ENCODE results near the gene HHAT. TPM values are rescaled to one million over a fixed set of nuclear protein-coding genes. Genes with fewer than 3 reads are reported as not detected.

Gene HHAT
- polyA plus RNA-seq, 1 experiment: 4.8 TPM

DNA sequence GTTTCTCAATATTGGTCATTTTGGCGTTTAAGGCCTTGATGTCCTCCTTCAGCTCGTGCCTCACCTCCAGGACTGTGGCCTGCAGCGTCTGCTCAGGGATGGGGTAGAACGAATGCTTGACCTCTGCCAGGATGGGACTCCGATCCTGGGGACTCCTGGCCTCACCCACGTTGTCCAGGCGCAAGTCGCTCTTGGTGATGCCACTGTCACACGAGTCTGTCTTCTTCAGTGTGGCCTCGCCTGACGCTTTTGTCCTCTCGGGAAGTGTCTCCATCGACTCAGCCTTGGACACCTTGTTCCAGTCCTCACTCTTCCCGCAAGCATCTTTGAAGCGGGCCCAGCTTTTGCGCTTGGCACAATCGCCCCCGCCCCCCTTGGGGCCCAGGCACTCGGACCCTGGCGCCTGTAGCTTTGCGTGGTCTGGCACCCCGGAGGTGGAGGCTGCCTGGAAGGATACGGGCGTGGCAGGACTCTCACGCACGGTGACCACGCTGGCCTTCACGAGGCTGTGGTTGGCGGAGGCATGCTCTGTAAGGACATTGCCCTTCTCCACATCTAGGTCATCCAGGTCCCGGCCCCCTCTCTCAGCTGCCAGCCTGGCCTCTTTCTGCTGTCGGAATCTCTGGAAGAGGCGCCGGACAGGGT lies 354.8 kb downstream of the HHAT start:
- TF ChIP-seq, protein P1, sequence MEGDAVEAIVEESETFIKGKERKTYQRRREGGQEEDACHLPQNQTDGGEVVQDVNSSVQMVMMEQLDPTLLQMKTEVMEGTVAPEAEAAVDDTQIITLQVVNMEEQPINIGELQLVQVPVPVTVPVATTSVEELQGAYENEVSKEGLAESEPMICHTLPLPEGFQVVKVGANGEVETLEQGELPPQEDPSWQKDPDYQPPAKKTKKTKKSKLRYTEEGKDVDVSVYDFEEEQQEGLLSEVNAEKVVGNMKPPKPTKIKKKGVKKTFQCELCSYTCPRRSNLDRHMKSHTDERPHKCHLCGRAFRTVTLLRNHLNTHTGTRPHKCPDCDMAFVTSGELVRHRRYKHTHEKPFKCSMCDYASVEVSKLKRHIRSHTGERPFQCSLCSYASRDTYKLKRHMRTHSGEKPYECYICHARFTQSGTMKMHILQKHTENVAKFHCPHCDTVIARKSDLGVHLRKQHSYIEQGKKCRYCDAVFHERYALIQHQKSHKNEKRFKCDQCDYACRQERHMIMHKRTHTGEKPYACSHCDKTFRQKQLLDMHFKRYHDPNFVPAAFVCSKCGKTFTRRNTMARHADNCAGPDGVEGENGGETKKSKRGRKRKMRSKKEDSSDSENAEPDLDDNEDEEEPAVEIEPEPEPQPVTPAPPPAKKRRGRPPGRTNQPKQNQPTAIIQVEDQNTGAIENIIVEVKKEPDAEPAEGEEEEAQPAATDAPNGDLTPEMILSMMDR (IDR thresholded peaks at IDR 0.05; ENCODE audit: low read depth, low read length): no peak
- ChIA-PET POLR2A (no interaction called here), CTCF (no interaction called here)
- Histone ChIP-seq H3K4me3 (ENCODE audit: low read depth, low read length) (no peak overlapping the region), H3K9me3 (ENCODE audit: control insufficient read depth, insufficient read depth, low read length) (no peaks in the 10 kb centered on the region), H3K27ac (ENCODE audit: low read depth, low read length) (no peak overlapping the region), H3K27me3 (ENCODE audit: control insufficient read depth, insufficient read depth, low read length) (no peaks in the 10 kb centered on the region)
- DNase-seq (ENCODE audit: low read depth, low spot score): no peak

DNA sequence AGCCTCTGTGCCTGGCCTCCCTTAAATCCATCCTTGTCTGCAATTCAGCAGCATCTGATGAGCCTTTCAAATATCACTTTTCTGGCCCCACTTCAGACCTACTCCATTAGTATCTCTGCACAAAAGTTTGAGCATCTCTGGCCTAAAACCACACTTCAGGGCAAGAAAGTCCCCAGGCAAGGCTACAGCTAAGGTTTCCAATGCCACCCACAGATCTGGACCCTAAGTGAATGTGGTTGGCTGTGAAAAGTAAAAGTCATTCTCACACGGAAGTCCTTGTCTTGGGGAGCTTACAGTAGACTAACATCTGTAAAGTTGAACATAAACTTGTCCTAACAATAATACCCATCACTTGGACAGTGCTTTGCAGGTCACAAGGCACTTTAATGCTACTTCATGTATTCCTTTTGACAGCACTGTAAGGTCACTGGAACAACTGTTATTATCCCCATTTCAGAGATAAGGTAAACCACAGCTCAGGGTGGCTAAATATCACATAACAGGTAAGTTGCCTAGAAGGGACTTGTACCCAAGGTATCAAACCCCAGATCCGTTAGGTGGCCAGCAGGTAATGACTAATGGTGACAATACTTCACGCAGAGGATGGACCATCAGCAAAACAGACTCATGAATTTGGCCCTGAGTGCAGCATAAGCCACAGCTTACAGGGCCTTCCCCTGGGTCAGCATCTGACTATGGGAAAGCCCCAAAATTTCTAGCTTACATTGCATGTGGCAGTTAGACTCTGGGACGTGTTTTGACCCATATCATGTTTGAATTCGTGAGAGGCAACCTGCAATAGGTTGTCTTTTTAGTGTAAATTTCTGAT lies 356.0 kb downstream of the HHAT start:
- ChIA-PET POLR2A (no interaction called here), CTCF (no interaction called here)
- Histone ChIP-seq H3K9me3 (ENCODE audit: control insufficient read depth, insufficient read depth, low read length) (no peaks in the 10 kb centered on the region), H3K4me3 (ENCODE audit: low read depth, low read length) (no peak overlapping the region), H3K27ac (ENCODE audit: low read depth, low read length) (no peak overlapping the region), H3K27me3 (ENCODE audit: control insufficient read depth, insufficient read depth, low read length) (no peaks in the 10 kb centered on the region)
- TF ChIP-seq, protein P1 (IDR thresholded peaks at IDR 0.05; ENCODE audit: low read depth, low read length): no peak
- DNase-seq (ENCODE audit: low read depth, low spot score): no peak

DNA sequence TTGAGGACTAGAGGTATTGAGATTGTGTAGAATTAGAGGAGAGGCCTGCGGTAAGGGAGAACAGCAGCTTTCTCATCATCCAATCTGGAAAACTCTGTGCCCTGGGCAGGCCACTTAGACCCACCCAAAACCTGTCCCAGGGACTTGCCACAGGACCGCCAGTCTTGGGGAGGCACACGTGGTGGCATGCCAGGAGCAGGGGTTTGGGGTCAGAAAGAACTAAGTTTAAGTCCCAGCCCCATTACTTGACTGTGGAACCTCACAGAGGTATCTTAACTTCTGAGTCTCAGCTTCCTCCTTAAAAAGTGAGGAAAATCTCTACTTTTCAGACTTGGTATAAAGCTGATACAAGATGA lies 356.6 kb downstream of the HHAT start:
- CTCF ChIA-PET: no interaction called here
- no peak overlapping the region for H3K27ac ChIP-seq (ENCODE audit: low read depth, low read length)
- H3K9me3 ChIP-seq (ENCODE audit: control insufficient read depth, insufficient read depth, low read length): no peaks in the 10 kb centered on the region
- H3K27me3 ChIP-seq (ENCODE audit: control insufficient read depth, insufficient read depth, low read length): no peaks in the 10 kb centered on the region
- H3K4me3 ChIP-seq (ENCODE audit: low read depth, low read length): no peak overlapping the region
- TF ChIP-seq, protein P1 (IDR thresholded peaks at IDR 0.05; ENCODE audit: low read depth, low read length): no peak
- no peak for DNase-seq (ENCODE audit: low read depth, low spot score)
- POLR2A ChIA-PET: no interaction called here

DNA sequence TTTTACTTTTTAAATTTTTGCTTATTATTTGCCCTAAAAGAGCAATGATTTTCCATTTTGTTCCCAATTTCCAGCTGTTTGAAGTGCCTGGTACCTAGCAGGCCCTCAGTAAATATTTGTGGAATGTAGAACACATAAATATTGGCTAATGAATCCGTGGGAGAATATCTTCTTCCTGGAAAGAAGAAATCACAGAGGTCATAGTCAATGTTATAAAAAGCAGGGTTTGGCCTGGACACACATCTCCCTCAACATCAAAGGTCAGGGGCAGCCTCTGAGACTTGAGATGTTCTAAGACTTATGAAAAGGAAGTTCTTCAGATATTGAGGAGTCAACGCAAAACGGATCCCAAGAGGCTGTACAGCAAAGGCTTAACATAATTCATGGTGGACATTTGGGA lies 358.1 kb downstream of the HHAT start:
- H3K27ac ChIP-seq (ENCODE audit: low read depth, low read length): no peak overlapping the region
- H3K27me3 ChIP-seq (ENCODE audit: control insufficient read depth, insufficient read depth, low read length): no peaks in the 10 kb centered on the region
- DNase-seq (ENCODE audit: low read depth, low spot score): no peak
- TF ChIP-seq, protein P1 (IDR thresholded peaks at IDR 0.05; ENCODE audit: low read depth, low read length): no peak
- H3K4me3 ChIP-seq (ENCODE audit: low read depth, low read length): no peak overlapping the region
- CTCF ChIA-PET: no interaction called here
- no peaks in the 10 kb centered on the region for H3K9me3 ChIP-seq (ENCODE audit: control insufficient read depth, insufficient read depth, low read length)
- POLR2A ChIA-PET: no interaction called here

DNA sequence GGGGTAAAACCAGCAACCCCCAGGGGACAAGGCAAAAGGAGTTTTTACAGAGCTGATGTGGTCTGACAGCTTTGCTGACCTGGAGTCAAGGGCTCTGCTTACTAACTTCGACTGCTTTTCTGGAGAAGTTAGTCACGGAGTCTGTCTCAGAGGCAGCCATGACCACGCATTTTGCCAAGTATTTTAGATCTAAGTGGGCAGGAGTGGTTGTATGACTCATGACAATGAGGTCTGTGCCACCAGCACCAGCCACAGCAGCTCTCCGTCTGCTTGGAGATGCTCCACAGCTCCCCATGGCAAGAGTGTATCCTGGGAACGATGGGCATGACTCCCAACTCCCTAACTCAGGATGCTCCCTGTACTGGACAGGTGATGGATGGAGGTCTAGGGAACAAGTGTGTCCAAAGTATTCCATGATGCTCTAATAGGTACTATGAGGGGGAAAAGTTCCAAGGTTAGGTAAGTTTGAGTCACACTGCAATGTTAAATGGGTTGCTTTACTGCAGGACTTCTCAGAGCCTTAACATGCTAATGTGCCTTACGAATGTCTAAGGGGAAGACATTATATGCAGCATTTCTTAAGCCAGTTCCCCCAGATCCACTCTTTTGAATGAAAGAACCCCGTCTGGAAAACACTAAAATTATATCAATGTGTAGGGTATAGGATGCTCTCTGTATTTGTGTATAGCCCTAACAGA lies 359.0 kb downstream of the HHAT start:
- H3K4me3 ChIP-seq (ENCODE audit: low read depth, low read length): no peak overlapping the region
- DNase-seq (ENCODE audit: low read depth, low spot score): no peak
- TF ChIP-seq, protein P1 (IDR thresholded peaks at IDR 0.05; ENCODE audit: low read depth, low read length): no peak
- H3K27me3 ChIP-seq (ENCODE audit: control insufficient read depth, insufficient read depth, low read length): no peaks in the 10 kb centered on the region
- ChIA-PET CTCF (interaction anchor here (1.5 kb wide), 1 partner anchor 103 kb away, joined by 6 read pairs; no protein-coding TSS in a partner anchor), POLR2A (no interaction called here)
- no peaks in the 10 kb centered on the region for H3K9me3 ChIP-seq (ENCODE audit: control insufficient read depth, insufficient read depth, low read length)
- H3K27ac ChIP-seq (ENCODE audit: low read depth, low read length): no peak overlapping the region
